Measurements from ENCODE around the gene MAGOH.

GRCh38 chr1:53206735-53207379 is 31.5 kb downstream of the MAGOH start:
- TF ChIP-seq HNF4G (IDR thresholded peaks at IDR 0.05) (no peak), ATF3 (IDR thresholded peaks at IDR 0.05) (no peak), CTCF (IDR thresholded peaks at IDR 0.05; ENCODE audit: low read depth, low read length, missing input control) (no peak), MAX (IDR thresholded peaks at IDR 0.05) (no peak), TAF1 (conservative IDR thresholded peaks at IDR 0.05) (no peak), RXRA (IDR thresholded peaks at IDR 0.05) (no peak), GABPA (IDR thresholded peaks at IDR 0.05 in 1 of 2, conservative IDR thresholded peaks at IDR 0.05 in 1 of 2) (no peak), SP1 (IDR thresholded peaks at IDR 0.05) (no peak), NR2F2 (IDR thresholded peaks at IDR 0.05) (no peak), EGR1 (IDR thresholded peaks at IDR 0.05; ENCODE audit: low read depth in 2 of 2) (no peak), REST (IDR thresholded peaks at IDR 0.05) (no peak), HNF4A (conservative IDR thresholded peaks at IDR 0.05) (no peak), YY1 (IDR thresholded peaks at IDR 0.05) (no peak)
